Measurements from ENCODE around the gene ZNF627. TPM values are rescaled to one million over a fixed set of nuclear protein-coding genes. Genes with fewer than 3 reads are reported as not detected.
A peak's percentile ranks its signal among the peaks of the same experiment; 100 is the strongest.
"Not testable (repeated sequence)": the region's sequence is repeated elsewhere in the genome, so short reads cannot be mapped to it uniquely, and the experiment has no call there.

The ZNF627 gene
- total and polyA plus RNA-seq, 7 donors: 2.6 to 5.6 (median 4.2) TPM

- TF ChIP-seq, protein P1, sequence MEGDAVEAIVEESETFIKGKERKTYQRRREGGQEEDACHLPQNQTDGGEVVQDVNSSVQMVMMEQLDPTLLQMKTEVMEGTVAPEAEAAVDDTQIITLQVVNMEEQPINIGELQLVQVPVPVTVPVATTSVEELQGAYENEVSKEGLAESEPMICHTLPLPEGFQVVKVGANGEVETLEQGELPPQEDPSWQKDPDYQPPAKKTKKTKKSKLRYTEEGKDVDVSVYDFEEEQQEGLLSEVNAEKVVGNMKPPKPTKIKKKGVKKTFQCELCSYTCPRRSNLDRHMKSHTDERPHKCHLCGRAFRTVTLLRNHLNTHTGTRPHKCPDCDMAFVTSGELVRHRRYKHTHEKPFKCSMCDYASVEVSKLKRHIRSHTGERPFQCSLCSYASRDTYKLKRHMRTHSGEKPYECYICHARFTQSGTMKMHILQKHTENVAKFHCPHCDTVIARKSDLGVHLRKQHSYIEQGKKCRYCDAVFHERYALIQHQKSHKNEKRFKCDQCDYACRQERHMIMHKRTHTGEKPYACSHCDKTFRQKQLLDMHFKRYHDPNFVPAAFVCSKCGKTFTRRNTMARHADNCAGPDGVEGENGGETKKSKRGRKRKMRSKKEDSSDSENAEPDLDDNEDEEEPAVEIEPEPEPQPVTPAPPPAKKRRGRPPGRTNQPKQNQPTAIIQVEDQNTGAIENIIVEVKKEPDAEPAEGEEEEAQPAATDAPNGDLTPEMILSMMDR (IDR thresholded peaks at IDR 0.05): no peak
Measured at GRCh38 chr19:11587975-11588631, 9.2 kb upstream of the ZNF627 start.

GRCh38 chr19:11594084-11594483 lies 3.2 kb upstream of the ZNF627 start:
- WGBS, 3 donors: 79 to 91% (median 80%) methylated on average over 4 of the region's 4 CpGs
- H3K4me1 ChIP-seq: peaks cover 7% of the 10 kb centered on the region
- no peaks in the 10 kb centered on the region for H3K36me3 ChIP-seq (ENCODE audit: insufficient read depth in 1 of 2, low read depth in 1 of 2)
- ATAC-seq: no peak
- TF ChIP-seq, protein P1 (IDR thresholded peaks at IDR 0.05): no peak
- DNase-seq: no peak
- H3K27me3 ChIP-seq (ENCODE audit: insufficient read depth in 3 of 3, low read length in 2 of 3): no peaks in the 10 kb centered on the region
- no peak overlapping the region for H3K27ac ChIP-seq
- no peak overlapping the region for H3K4me3 ChIP-seq
- no peaks in the 10 kb centered on the region for H3K9me3 ChIP-seq
- intact Hi-C loops (cut with DNase I): no loop called here

More at GRCh38 chr19:11587975-11588631, 9.2 kb upstream of the ZNF627 start:
- Histone ChIP-seq H3K27ac (no peak overlapping the region), H3K9me3 (no peaks in the 10 kb centered on the region), H3K4me3 (no peak overlapping the region), H3K4me1 (no peaks in the 10 kb centered on the region), H3K36me3 (ENCODE audit: insufficient read depth in 1 of 2, low read depth in 1 of 2) (no peaks in the 10 kb centered on the region), H3K27me3 (ENCODE audit: insufficient read depth in 3 of 3, low read length in 2 of 3) (no peaks in the 10 kb centered on the region)
- peak in 2 of 4 donors; percentile 22 to 30 for ATAC-seq
- 62 to 74% (median 63%) methylated on average over 13 of the region's 13 CpGs for WGBS, 3 donors
- no peak for DNase-seq
- intact Hi-C loops (cut with DNase I): loop anchor here (2.0 to 10.0 kb wide), 4 partner anchors 91 to 295 kb away; partner anchors contain the start of genes EPOR (in 1 of the 2) and TSPAN16 (in 1 of the 2)

DNA sequence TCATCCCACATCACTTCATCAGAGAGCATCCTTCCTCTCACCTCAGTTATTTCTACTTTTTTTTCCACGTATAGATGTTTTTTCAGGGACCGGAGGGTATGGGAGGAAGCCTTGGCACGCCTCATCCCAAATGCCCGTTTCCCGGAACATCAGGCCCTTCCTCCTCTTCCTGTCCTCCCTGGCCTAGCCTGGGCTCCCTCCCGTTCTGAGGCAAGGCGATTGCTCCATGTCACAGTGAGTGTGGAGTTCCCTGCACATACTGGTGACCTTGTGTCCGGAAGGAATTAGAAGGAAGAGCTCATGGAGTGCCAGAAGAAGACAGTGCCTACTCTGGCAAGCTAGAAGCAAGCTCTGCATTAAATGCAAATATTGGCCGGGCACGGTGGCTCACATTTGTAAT lies 1.1 kb upstream of the ZNF627 start:
- WGBS, 3 donors: 71 to 77% (median 72%) methylated on average over 10 of the region's 10 CpGs
- intact Hi-C loops (cut with DNase I): no loop called here
- no peak overlapping the region for H3K4me3 ChIP-seq
- H3K27me3 ChIP-seq (ENCODE audit: insufficient read depth in 3 of 3, low read length in 2 of 3): no peaks in the 10 kb centered on the region
- TF ChIP-seq, protein P1 (IDR thresholded peaks at IDR 0.05): no peak
- H3K4me1 ChIP-seq: peaks cover 7% of the 10 kb centered on the region
- no peak overlapping the region for H3K27ac ChIP-seq
- ATAC-seq (no peak), DNase-seq (no peak)
- no peaks in the 10 kb centered on the region for H3K9me3 ChIP-seq
- H3K36me3 ChIP-seq (ENCODE audit: insufficient read depth in 1 of 2, low read depth in 1 of 2): no peaks in the 10 kb centered on the region

DNA sequence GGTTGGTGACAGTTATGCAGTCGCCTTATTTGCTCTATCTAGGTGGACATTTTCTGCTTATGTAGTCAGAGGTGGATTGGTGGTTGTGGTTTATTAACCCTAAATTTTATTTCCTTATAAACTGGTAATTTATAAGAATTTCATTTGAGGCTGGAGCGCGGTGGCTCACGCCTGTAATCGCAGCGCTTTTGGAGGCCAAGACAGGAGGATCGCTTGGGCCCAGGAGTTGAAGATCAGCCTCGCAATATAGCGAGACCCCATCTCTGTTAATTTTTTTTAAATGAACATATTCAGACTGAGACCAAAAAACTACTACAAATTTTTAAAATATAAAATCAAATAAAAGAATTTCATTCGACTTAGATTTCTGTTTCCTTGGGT lies 810 bp downstream of the ZNF627 start:
- H3K4me1 ChIP-seq: peaks cover 7% of the 10 kb centered on the region
- H3K4me3 ChIP-seq: peak overlapping the region; percentile 81
- H3K9me3 ChIP-seq: no peaks in the 10 kb centered on the region
- ATAC-seq: no peak
- H3K27me3 ChIP-seq (ENCODE audit: insufficient read depth in 3 of 3, low read length in 2 of 3): no peaks in the 10 kb centered on the region
- no peak for DNase-seq
- H3K36me3 ChIP-seq (ENCODE audit: insufficient read depth in 1 of 2, low read depth in 1 of 2): no peaks in the 10 kb centered on the region
- TF ChIP-seq, protein P1 (IDR thresholded peaks at IDR 0.05): no peak
- WGBS, 3 donors: 65 to 70% (median 67%) methylated on average over 10 of the region's 10 CpGs
- peak overlapping the region; percentile 74 for H3K27ac ChIP-seq
- intact Hi-C loops (cut with DNase I): no loop called here

DNA sequence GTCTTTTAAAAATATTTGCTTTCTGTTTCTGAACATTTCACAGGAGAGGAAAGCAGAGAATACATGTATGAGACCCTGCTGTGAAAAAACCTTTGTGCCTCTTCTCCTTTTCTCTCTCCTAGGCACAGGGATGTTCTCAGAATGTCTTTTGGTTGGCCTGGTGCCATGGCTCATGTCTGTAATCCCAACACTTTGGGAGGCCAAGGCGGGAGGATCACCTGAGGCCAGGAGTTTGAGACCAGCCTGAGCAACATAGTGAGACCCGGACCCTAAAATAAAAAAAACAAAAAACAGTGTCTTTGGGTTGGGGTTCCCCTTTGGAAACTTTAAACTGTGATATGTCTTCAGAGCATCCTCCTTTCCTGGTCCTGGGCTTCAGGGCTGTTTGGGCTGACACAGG lies 1.5 kb downstream of the ZNF627 start:
- DNase-seq (no peak), ATAC-seq (no peak)
- H3K27me3 ChIP-seq (ENCODE audit: insufficient read depth in 3 of 3, low read length in 2 of 3): no peaks in the 10 kb centered on the region
- 93 to 95% (median 93%) methylated on average over 2 of the region's 2 CpGs for WGBS, 3 donors
- H3K4me3 ChIP-seq: peak overlapping the region; percentile 81
- no peaks in the 10 kb centered on the region for H3K36me3 ChIP-seq (ENCODE audit: insufficient read depth in 1 of 2, low read depth in 1 of 2)
- TF ChIP-seq, protein P1 (IDR thresholded peaks at IDR 0.05): no peak
- H3K4me1 ChIP-seq: peaks cover 7% of the 10 kb centered on the region
- H3K27ac ChIP-seq: no peak overlapping the region
- intact Hi-C loops (cut with DNase I): no loop called here
- H3K9me3 ChIP-seq: no peaks in the 10 kb centered on the region

- 94 to 97% (median 95%) methylated on average over 8 of the region's 8 CpGs for WGBS, 3 donors
- ATAC-seq; H3K36me3 ChIP-seq (ENCODE audit: insufficient read depth in 1 of 2, low read depth in 1 of 2); H3K4me1 ChIP-seq; H3K9me3 ChIP-seq; DNase-seq; H3K27me3 ChIP-seq (ENCODE audit: insufficient read depth in 3 of 3, low read length in 2 of 3); H3K4me3 ChIP-seq; H3K27ac ChIP-seq; intact Hi-C loops (cut with DNase I): not testable (repeated sequence)
Measured at GRCh38 chr19:11599704-11600103, 2.4 kb downstream of the ZNF627 start.

Measured in psoas muscle (tissue), 8 donors.